Testis (tissue), 2 donors: ENCODE measurements around the gene CEMIP2.

ENCODE experiments used
- CTCF ChIP-seq, 3 experiments: fragments of 450-650 bp in 2 of 3; fragments of 200-600 bp in 1 of 3; sonication (generic) in 1 of 3; IDR thresholded peaks; one replicate each; pipeline ENCODE4 v1.5.1; 2016 to 2019; ENCODE audit warnings: antibody characterized with exemption in 3 of 3, mild to moderate bottlenecking in 2 of 3, moderate library complexity in 1 of 3
- POLR2A ChIP-seq: fragments of 450-650 bp; IDR thresholded peaks from one replicate; pipeline ENCODE4 v1.6.1; 2017; ENCODE audit warnings: antibody characterized with exemption, mild to moderate bottlenecking, moderate library complexity

- TF ChIP-seq CTCF (IDR thresholded peaks at IDR 0.05) (no peak), POLR2A (no peak)
These were observed 15.4 kb downstream of the CEMIP2 start for GRCh38 chr9:71752928-71753327.
